K562 (cell line): ENCODE results near the gene S100P. TPM values are rescaled to one million over a fixed set of nuclear protein-coding genes. Genes with fewer than 3 reads are reported as not detected.

Source experiments
- CREM ChIP-seq: IDR thresholded peaks from 2 replicates; pipeline ENCODE4 v1.6.1; 2014; ENCODE audit warnings: antibody characterized with exemption, low read depth
- HEY1 ChIP-seq: fragments of 250-450 bp; sonication (Bioruptor Pico); IDR thresholded peaks from 2 replicates; pipeline ENCODE4 v1.5.0; 2020; ENCODE audit warnings: mild to moderate bottlenecking, moderate library complexity, borderline replicate concordance
- KDM5B ChIP-seq: fragments of 200-600 bp; sonication (generic); IDR thresholded peaks from 2 replicates; pipeline ENCODE4 v1.6.1; 2012; ENCODE audit warnings: low read depth, mild to moderate bottlenecking, moderate library complexity, low read length, control low read depth, inconsistent platforms; ENCODE audit not compliant: insufficient replicate concordance
- NONO ChIP-seq, 2 experiments: fragments of 200-400 bp in 1 of 2; fragments of 450-650 bp in 1 of 2; formaldehyde crosslinking in 1 of 2; IDR thresholded peaks; 2 replicates each; pipeline ENCODE4 v1.6.1; 2017; ENCODE audit warnings: low read depth in 2 of 2, mild to moderate bottlenecking in 2 of 2, moderate library complexity in 2 of 2, low read length in 1 of 2
- NRF1 ChIP-seq, 2 experiments: fragments of 450-650 bp; IDR thresholded peaks in 1 of 2; conservative IDR thresholded peaks in 1 of 2; 2 replicates each; pipeline ENCODE4 v1.6.1; 2014; ENCODE audit warnings: mild to moderate bottlenecking in 2 of 2
- RERE ChIP-seq: sonication (generic); formaldehyde crosslinking; IDR thresholded peaks from 2 replicates; pipeline ENCODE4 v1.8.0; 2023; ENCODE audit warnings: missing genetic modification reagents, mild to moderate bottlenecking, borderline replicate concordance
- TRIM24 ChIP-seq, 2 experiments: fragments of 450-650 bp; IDR thresholded peaks; 2 replicates each; pipeline ENCODE4 v1.6.1; 2016
- ZNF316 ChIP-seq: fragments of 450-650 bp; IDR thresholded peaks from 2 replicates; pipeline ENCODE4 v1.6.1; 2016
- polyA plus RNA-seq, 8 experiments: library from polyadenylated mRNA; depleted of rRNA in 4 of 8; stranded (reverse) in 5 of 8; unstranded in 3 of 8; fragments of >200 nt; fragmentation: Nextera tagmentation in 2 of 8; fragmentation: Illumina TruSeq in 1 of 8; extraction: Ambion mirVana in 2 of 8; extraction: Trizol in 1 of 8; gene quantifications; 2 replicates each; pipeline versions ENCODE4 v1.2.1 to v1.2.3, GENCODE V29; 2011 to 2014; ENCODE audit warnings: inconsistent platforms in 1 of 8, missing spikeins in 1 of 8
- total RNA-seq, 7 experiments: library from RNA; depleted of rRNA in 6 of 7; stranded (reverse); fragments of >200 nt in 6 of 7; fragmentation: Illumina TruSeq in 2 of 7; extraction: Trizol in 2 of 7; gene quantifications; 2 replicates each; pipeline versions ENCODE4 v1.2.1 to v1.2.3, GENCODE V29; 2011 to 2021; ENCODE audit warnings: low replicate concordance in 1 of 7
- TF ChIP-seq, protein P1 (sequence below): sonication (generic); formaldehyde crosslinking; IDR thresholded peaks from 2 replicates; pipeline ENCODE4 v1.8.0; 2022; ENCODE audit warnings: missing genetic modification reagents, mild to moderate bottlenecking, moderate library complexity, borderline replicate concordance

Gene S100P
- total and polyA plus RNA-seq, 9 of the 15 experiments (the other 6 are each of a cell fraction or from before 2014, with no cell fraction given) = 4.1 to 23.8 (median 7.5) TPM

DNA sequence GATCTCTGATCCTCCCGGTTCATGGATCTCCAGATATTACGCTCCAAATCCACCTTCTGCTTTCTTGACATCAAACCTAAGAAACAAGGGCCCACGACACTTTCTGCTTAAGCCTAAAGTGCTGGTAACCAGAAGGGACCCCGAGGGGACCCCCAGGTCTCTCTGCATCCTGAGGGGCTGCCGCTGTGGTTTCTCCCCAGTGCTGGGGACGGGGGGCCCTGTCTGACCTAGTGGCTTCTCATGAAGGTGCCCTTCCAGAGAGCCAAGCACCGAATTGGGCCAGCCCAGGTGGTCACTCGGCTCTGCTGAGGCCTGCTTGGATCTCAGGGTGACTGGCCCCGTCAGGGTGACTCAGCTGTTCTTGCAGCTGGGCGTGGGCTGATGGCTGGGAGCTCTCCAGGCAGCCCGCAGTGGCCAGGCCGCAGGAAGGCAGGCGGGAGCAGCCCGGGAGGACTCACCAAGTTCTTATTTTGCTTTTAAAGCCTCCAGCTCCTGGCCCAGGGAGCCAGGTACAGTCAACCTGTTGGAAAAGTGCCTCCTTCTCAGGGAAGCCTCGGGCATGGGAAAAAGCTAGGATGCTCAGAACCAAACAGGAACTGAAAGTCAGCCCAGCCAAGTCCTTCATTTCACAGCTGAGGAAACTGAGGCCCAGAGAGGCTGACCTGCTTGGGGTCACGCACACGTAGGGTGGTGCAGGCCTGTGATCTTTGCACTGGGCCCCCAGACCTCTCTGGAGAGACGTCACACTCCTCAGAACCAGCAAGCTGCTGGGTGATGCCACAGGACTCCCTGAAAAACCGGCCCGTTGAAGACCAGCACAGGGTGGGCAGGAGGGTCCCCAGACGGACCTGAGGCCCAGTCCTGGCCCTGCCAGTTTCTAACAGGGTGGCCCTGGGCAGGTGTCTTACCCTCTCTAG, 39.0 kb downstream of the S100P start (continued):
- TF ChIP-seq RERE (peak; percentile 87; the same call in 1 of the 2 replicates), NRF1 (conservative IDR thresholded peaks at IDR 0.05 in 1 of 2, IDR thresholded peaks at IDR 0.05 in 1 of 2) (peak; percentile 32 to 48; a peak in 2 of 4 replicates), ZNF316 (peak; percentile 99), TRIM24 (IDR thresholded peaks at IDR 0.05) (peak; percentile 28 to 74; a peak in 2 of 4 replicates), NONO (IDR thresholded peaks at IDR 0.05; ENCODE audit: low read depth in 2 of 2, low read length in 1 of 2) (peak in 1 of 2 experiments; percentile 63; a peak in 1 of 4 replicates), KDM5B (peak; percentile 60), HEY1 (CRISPR knock-in tag) (peak; percentile 60; the same call in 1 of the 2 replicates), CREM (peak; percentile 73)
- TF ChIP-seq, protein P1, sequence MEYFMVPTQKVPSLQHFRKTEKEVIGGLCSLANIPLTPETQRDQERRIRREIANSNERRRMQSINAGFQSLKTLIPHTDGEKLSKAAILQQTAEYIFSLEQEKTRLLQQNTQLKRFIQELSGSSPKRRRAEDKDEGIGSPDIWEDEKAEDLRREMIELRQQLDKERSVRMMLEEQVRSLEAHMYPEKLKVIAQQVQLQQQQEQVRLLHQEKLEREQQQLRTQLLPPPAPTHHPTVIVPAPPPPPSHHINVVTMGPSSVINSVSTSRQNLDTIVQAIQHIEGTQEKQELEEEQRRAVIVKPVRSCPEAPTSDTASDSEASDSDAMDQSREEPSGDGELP = peak; percentile 98
